Epithelial cell of proximal tubule (primary cell): ENCODE measurements around the gene C15orf40. TPM values are rescaled to one million over a fixed set of nuclear protein-coding genes. Genes with fewer than 3 reads are reported as not detected.

Source experiments
- DNase-seq: peaks from one replicate; pipeline ENCODE4 v3.0.0-alpha.2; 2011; ENCODE audit warnings: low read depth
- H3K4me3 ChIP-seq: 2 replicates; pipeline ENCODE4 v1.5.1; 2011; ENCODE audit warnings: low read depth, mild to moderate bottlenecking, low read length
- total RNA-seq: library from RNA; depleted of rRNA; stranded (reverse); fragments of >200 nt; gene quantifications from 2 replicates; pipeline ENCODE4 v1.2.3, GENCODE V29; 2015
- TF ChIP-seq, protein P1 (sequence below): conservative IDR thresholded peaks from 2 replicates; pipeline ENCODE4 v1.5.1; 2012; ENCODE audit warnings: low read depth, mild to moderate bottlenecking, low read length

C15orf40 gene
- total RNA-seq, 1 donor from 2014 or later, result 19.2 TPM

DNA sequence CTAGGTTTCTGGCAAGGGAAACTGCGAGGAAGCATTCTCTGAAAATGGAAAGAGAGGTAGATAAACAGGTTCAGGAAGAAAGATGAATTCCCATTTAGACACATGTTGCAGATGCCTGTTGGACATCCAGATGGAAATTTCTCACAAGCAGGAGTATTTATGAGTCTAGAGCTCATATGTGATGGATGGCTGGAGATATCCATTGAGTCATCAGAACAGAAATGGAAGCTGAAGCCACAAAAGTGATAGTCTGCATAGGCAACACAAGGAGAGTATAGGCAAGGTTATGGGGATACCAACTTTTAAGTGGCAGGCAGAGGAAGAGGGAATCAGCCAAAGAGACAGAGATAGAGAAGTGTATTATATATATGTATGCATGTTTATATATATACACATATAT, 31.7 kb downstream of the C15orf40 start:
- TF ChIP-seq, protein P1, sequence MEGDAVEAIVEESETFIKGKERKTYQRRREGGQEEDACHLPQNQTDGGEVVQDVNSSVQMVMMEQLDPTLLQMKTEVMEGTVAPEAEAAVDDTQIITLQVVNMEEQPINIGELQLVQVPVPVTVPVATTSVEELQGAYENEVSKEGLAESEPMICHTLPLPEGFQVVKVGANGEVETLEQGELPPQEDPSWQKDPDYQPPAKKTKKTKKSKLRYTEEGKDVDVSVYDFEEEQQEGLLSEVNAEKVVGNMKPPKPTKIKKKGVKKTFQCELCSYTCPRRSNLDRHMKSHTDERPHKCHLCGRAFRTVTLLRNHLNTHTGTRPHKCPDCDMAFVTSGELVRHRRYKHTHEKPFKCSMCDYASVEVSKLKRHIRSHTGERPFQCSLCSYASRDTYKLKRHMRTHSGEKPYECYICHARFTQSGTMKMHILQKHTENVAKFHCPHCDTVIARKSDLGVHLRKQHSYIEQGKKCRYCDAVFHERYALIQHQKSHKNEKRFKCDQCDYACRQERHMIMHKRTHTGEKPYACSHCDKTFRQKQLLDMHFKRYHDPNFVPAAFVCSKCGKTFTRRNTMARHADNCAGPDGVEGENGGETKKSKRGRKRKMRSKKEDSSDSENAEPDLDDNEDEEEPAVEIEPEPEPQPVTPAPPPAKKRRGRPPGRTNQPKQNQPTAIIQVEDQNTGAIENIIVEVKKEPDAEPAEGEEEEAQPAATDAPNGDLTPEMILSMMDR, result no peak
- H3K4me3 ChIP-seq, result no peak overlapping the region
- DNase-seq, result no peak

DNA sequence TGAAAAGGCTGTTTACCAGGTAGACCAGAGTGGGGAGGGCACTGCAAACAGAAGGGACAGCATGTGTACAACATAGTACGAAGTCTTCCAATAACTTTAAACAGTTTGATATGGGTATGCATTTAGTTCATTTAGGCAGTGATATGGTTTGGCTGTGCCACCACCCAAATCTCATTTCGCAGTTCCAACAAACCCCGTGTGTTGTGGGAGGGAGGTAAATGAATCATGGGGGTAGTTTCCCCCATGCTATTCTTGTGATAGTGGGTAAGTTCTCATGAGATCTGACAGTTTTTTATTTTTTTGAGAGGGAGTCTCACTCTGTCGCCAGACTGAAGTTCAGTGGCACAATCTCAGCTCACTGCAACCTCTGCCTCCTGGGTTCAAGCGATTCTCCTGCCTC, 33.0 kb downstream of the C15orf40 start:
- H3K4me3 ChIP-seq, result no peak overlapping the region
- no peak for DNase-seq
- TF ChIP-seq, protein P1, result no peak

DNA sequence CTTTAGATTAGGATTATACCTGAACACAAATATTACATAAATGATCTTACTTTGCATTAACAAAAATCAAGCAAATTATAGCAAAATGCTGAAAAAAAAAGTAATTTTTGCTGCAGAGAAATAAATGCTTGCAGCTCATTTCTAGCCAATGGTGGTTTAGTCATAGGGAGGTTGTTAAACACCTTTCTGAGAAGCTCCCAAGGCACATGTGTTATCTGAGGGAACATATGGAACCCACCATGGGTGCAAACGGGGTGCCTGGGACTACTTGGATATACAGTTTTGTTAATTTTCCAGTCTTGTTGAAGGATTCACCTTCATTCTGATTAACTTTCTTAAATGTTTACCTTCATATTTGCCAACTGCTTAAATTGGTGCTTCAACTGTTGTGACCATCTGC, 34.4 kb downstream of the C15orf40 start:
- no peak overlapping the region for H3K4me3 ChIP-seq
- TF ChIP-seq, protein P1, result no peak
- no peak for DNase-seq

GRCh38 chr15:82972990-82973389, 38.4 kb downstream of the C15orf40 start:
- TF ChIP-seq, protein P1, result no peak
- no peak overlapping the region for H3K4me3 ChIP-seq
- DNase-seq, result no peak

DNA sequence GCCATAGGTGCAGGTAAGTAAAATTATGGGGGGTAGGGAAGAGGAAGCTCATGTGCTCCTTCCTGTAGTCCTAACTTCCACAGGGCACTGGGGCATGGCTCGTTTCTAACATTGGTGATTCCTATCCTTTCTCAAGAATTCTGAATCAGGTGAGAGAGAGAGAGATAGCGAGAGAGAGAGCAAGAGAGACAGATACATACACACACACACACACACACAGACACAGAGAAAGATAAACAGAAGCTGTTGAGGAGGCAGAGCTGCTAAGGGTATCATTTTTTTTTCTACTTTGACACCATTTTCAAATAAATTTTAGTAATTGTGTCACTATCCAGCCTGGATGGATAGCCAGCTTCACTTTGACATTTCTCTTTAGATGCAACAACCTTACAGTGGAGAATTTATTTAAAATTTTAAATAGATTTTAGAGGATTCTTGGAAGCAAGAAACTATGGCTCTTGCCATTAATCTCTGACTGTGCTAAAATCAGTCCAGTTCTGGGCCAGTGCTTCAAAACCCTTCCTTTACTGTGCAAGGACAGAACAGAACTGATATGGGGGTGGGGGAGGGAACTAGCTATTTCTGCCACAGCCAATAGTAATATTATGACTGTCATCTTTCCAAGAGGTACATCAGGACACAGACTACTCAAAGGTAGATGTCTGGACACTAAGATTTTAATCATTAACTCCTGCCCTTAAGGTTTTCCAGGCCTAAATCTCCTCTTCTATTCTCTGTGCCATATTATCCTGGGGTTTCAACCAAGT, 40.0 kb downstream of the C15orf40 start:
- no peak overlapping the region for H3K4me3 ChIP-seq
- DNase-seq, result no peak
- TF ChIP-seq, protein P1, result no peak

DNA sequence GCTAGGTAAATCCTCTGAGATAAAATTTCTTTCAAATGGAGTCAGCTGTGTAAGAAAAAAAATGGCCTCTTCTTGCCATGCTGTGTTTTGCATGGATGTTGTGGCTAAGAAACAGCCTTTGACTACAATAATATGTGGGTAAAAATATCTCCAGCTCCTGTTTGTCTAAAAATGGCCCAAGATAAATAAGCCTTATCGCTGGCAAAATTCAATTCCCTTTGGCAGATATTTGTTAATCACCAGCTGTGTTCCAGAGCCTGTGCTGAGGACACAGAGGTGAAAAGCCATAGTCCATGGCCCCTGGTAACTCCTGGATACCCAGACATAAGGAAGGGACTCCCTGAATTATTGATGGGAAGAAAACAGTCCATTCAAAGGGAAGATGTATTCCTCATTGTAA, 40.7 kb downstream of the C15orf40 start:
- TF ChIP-seq, protein P1, result no peak
- DNase-seq, result no peak
- no peak overlapping the region for H3K4me3 ChIP-seq
